SK-N-SH (cell line): ENCODE data around the gene TMEM266. TPM values are rescaled to one million over a fixed set of nuclear protein-coding genes. Genes with fewer than 3 reads are reported as not detected.

ENCODE experiments used
- CTCF ChIA-PET: fragments of 300-600, 350-600 bp; formaldehyde crosslinking; extraction: SDS; loops from one replicate; lab custom pipeline; 2021; lab: Yijun Ruan, JAX
- POLR2A ChIA-PET: fragments of 350-600 bp; sonication (Branson Sonifier 250); formaldehyde crosslinking; extraction: SDS; loops from one replicate; lab custom pipeline; 2020; ENCODE audit warnings: antibody characterized with exemption, inconsistent platforms; lab: Yijun Ruan, JAX
- DNase-seq: peaks from one replicate; pipeline ENCODE4 v3.0.0; 2012
- H2AFZ ChIP-seq: fragments of 200-600 bp; sonication (generic); 2 replicates; pipeline ENCODE4 v1.8.1; 2016; ENCODE audit warnings: antibody characterized with exemption, mild to moderate bottlenecking, low read depth
- H3F3A ChIP-seq: fragments of 200-600 bp; sonication (generic); replicated peaks from 2 replicates; pipeline ENCODE3; 2016; ENCODE audit warnings: antibody characterized with exemption, mild to moderate bottlenecking; ENCODE audit not compliant: insufficient read depth
- H3K27ac ChIP-seq, 2 experiments: fragments of 200-500 bp in 1 of 2; fragments of 200-600 bp in 1 of 2; sonication (Bioruptor generic) in 1 of 2; sonication (generic), shearing (Covaris generic) in 1 of 2; 2 replicates each; pipeline versions ENCODE4 v1.5.1 to v1.6.1; 2014 to 2016; ENCODE audit warnings: low read depth in 2 of 2, inconsistent platforms in 1 of 2, low read length in 1 of 2, mild to moderate bottlenecking in 1 of 2, mixed read lengths in 1 of 2
- H3K27me3 ChIP-seq: fragments of 200-600 bp; sonication (generic), shearing (Covaris generic); 2 replicates; pipeline ENCODE4 v1.6.1; 2016; ENCODE audit warnings: mixed run types; ENCODE audit not compliant: insufficient read depth
- H3K36me3 ChIP-seq, 2 experiments: fragments of 200-500 bp in 1 of 2; fragments of 200-600 bp in 1 of 2; sonication (Bioruptor generic) in 1 of 2; sonication (generic) in 1 of 2; replicated peaks in 1 of 2; 2 replicates each; pipeline versions ENCODE3 to v1.5.1; 2014 to 2016; ENCODE audit warnings: low read length in 1 of 2, mild to moderate bottlenecking in 1 of 2; ENCODE audit not compliant: insufficient read depth in 2 of 2, control insufficient read depth in 1 of 2
- H3K4me1 ChIP-seq, 2 experiments: fragments of 200-500 bp in 1 of 2; fragments of 200-600 bp in 1 of 2; sonication (Bioruptor generic) in 1 of 2; sonication (generic), shearing (Covaris generic) in 1 of 2; 2 replicates each; pipeline versions ENCODE4 v1.5.1 to v1.6.1; 2014 to 2016; ENCODE audit warnings: low read depth in 1 of 2, low read length in 1 of 2, mixed run types in 1 of 2; ENCODE audit not compliant: insufficient read depth in 2 of 2, control insufficient read depth in 1 of 2
- H3K4me2 ChIP-seq: fragments of 200-600 bp; sonication (generic), shearing (Covaris generic); 2 replicates; pipeline ENCODE4 v1.6.1; 2017; ENCODE audit warnings: mixed run types
- H3K4me3 ChIP-seq, 2 experiments: fragments of 200-500 bp in 1 of 2; fragments of 200-600 bp in 1 of 2; sonication (Bioruptor generic) in 1 of 2; sonication (generic), shearing (Covaris generic) in 1 of 2; 2 replicates each; pipeline versions ENCODE4 v1.5.1 to v1.8.1; 2014 to 2016; ENCODE audit warnings: low read depth in 2 of 2, inconsistent platforms in 1 of 2, low read length in 1 of 2, mild to moderate bottlenecking in 1 of 2, mixed read lengths in 1 of 2, moderate library complexity in 1 of 2
- H3K79me2 ChIP-seq: fragments of 200-600 bp; sonication (generic); 2 replicates; pipeline ENCODE4 v1.8.1; 2017; ENCODE audit warnings: mild to moderate bottlenecking; ENCODE audit not compliant: insufficient read depth
- H3K9ac ChIP-seq: fragments of 200-600 bp; sonication (generic); 2 replicates; pipeline ENCODE4 v1.6.1; 2017; ENCODE audit warnings: mixed run types
- H3K9me2 ChIP-seq: fragments of 200-600 bp; sonication (generic); 2 replicates; pipeline ENCODE4 v1.6.1; 2017; ENCODE audit warnings: mixed run types
- H3K9me3 ChIP-seq: fragments of 200-600 bp; sonication (generic); 2 replicates; pipeline ENCODE4 v1.6.1; 2017; ENCODE audit warnings: mixed run types, mild to moderate bottlenecking, moderate library complexity
- H4K20me1 ChIP-seq: fragments of 200-600 bp; sonication (generic); 2 replicates; pipeline ENCODE4 v1.6.1; 2017; ENCODE audit warnings: mild to moderate bottlenecking, mixed run types; ENCODE audit not compliant: insufficient read depth
- EP300 ChIP-seq, 2 experiments: IDR thresholded peaks; 2 replicates each; pipeline versions ENCODE4 v1.4.0 to v1.6.1; 2012; ENCODE audit warnings: borderline replicate concordance in 1 of 2, low read depth in 1 of 2, low read length in 1 of 2
- FOSL2 ChIP-seq: IDR thresholded peaks from 2 replicates; pipeline ENCODE4 v1.4.0; 2012; ENCODE audit warnings: low read depth, mild to moderate bottlenecking, moderate library complexity, borderline replicate concordance
- FOXM1 ChIP-seq: IDR thresholded peaks from 2 replicates; pipeline ENCODE4 v1.4.0; 2012; ENCODE audit warnings: low read depth, mild to moderate bottlenecking
- JUND ChIP-seq: IDR thresholded peaks from 2 replicates; pipeline ENCODE4 v1.4.0; 2012
- MXI1 ChIP-seq: IDR thresholded peaks from 2 replicates; pipeline ENCODE4 v1.6.1; 2012; ENCODE audit warnings: mild to moderate bottlenecking, low read depth, low read length, improper control_type of control experiment
- PBX3 ChIP-seq: IDR thresholded peaks from 2 replicates; pipeline ENCODE4; 2012
- RAD21 ChIP-seq: IDR thresholded peaks from 2 replicates; pipeline ENCODE4 v1.6.1; 2012; ENCODE audit warnings: mild to moderate bottlenecking, low read length
- RCOR1 ChIP-seq: fragments of 150-350 bp; IDR thresholded peaks from 2 replicates; pipeline ENCODE4 v1.6.1; 2017; ENCODE audit warnings: antibody characterized with exemption, low read length
- RFX5 ChIP-seq: IDR thresholded peaks from 2 replicates; pipeline ENCODE4 v1.6.1; 2012; ENCODE audit warnings: mild to moderate bottlenecking, improper control_type of control experiment, low read length
- SIN3A ChIP-seq: IDR thresholded peaks from 2 replicates; pipeline ENCODE4 v1.6.1; 2012; ENCODE audit warnings: low read depth, mild to moderate bottlenecking, low read length, moderate library complexity, borderline replicate concordance
- TAF1 ChIP-seq: IDR thresholded peaks from 2 replicates; pipeline ENCODE4 v1.6.1; 2012; ENCODE audit warnings: low read depth, mild to moderate bottlenecking, low read length, moderate library complexity, borderline replicate concordance
- USF2 ChIP-seq: fragments of 150-350 bp; IDR thresholded peaks from 2 replicates; pipeline ENCODE4 v1.6.1; 2017; ENCODE audit warnings: antibody characterized with exemption, low read length, low read depth, borderline replicate concordance
- YY1 ChIP-seq: IDR thresholded peaks from 2 replicates; pipeline ENCODE4 v1.4.0; 2012; ENCODE audit warnings: low read depth, mild to moderate bottlenecking
- ZBTB33 ChIP-seq: IDR thresholded peaks from 2 replicates; pipeline ENCODE4 v1.4.0; 2012; ENCODE audit warnings: low read depth, borderline replicate concordance
- WGBS: methylation state at CpG from one replicate; pipeline ENCODE4 v1.1.6; 2017; ENCODE audit warnings: low lambda C conversion rate; 5-methylcytosine and 5-hydroxymethylcytosine counted together
- polyA plus RNA-seq, 3 experiments: library from polyadenylated mRNA; depleted of rRNA; stranded (reverse); fragments of >200 nt; gene quantifications; 2 replicates each; pipeline ENCODE4 v1.2.3, GENCODE V29; 2012

TMEM266 gene
- polyA plus RNA-seq, 1 of the 3 experiments (the other 2 are of a cell fraction), result 0.07 TPM

- Histone ChIP-seq H3F3A (no peaks in the 10 kb centered on the region), H3K79me2 (no peaks in the 10 kb centered on the region), H3K4me1 (no peaks in the 10 kb centered on the region), H3K9ac (no peak overlapping the region), H3K9me2 (no peaks in the 10 kb centered on the region), H3K36me3 (no peaks in the 10 kb centered on the region), H3K9me3 (no peaks in the 10 kb centered on the region), H2AFZ (no peak overlapping the region), H3K27me3 (no peaks in the 10 kb centered on the region; the same call in 1 of the 2 replicates), H3K27ac (no peak overlapping the region), H3K4me3 (no peak overlapping the region), H3K4me2 (no peak overlapping the region), H4K20me1 (no peaks in the 10 kb centered on the region)
- ChIA-PET POLR2A (no interaction called here), CTCF (interaction anchor here (0.6 to 1.3 kb wide), 3 partner anchors 40 to 108 kb away, joined by 3 to 5 read pairs (median 3); no protein-coding TSS in a partner anchor)
- WGBS, result 36% methylated on average over 7 of the region's 8 CpGs
- DNase-seq, result no peak
- TF ChIP-seq MXI1 (no peak), EP300 (IDR thresholded peaks at IDR 0.05; ENCODE audit: borderline replicate concordance in 1 of 2, low read depth in 1 of 2, low read length in 1 of 2) (no peak), RFX5 (no peak)
These were observed 39.6 kb downstream of the TMEM266 start for GRCh38 chr15:76099388-76099787.

GRCh38 chr15:76100361-76100760 is 40.6 kb downstream of the TMEM266 start:
- no peaks in the 10 kb centered on the region for H3K9me3 ChIP-seq
- no peaks in the 10 kb centered on the region for H4K20me1 ChIP-seq
- H3K4me3 ChIP-seq, result no peak overlapping the region
- no peak overlapping the region for H3K4me2 ChIP-seq
- H3K9me2 ChIP-seq, result no peaks in the 10 kb centered on the region
- TF ChIP-seq MXI1 (no peak), USF2 (no peak), RCOR1 (no peak), ZBTB33 (no peak), RAD21 (no peak), PBX3 (no peak), FOSL2 (no peak), FOXM1 (no peak), TAF1 (no peak), JUND (no peak), SIN3A (no peak), YY1 (no peak), EP300 (IDR thresholded peaks at IDR 0.05; ENCODE audit: borderline replicate concordance in 1 of 2, low read depth in 1 of 2, low read length in 1 of 2) (no peak)
- TF ChIP-seq, all 33 proteins: peak for 0
- Histone ChIP-seq H3F3A (no peaks in the 10 kb centered on the region), H3K79me2 (no peaks in the 10 kb centered on the region), H3K27me3 (no peaks in the 10 kb centered on the region; the same call in 1 of the 2 replicates), H2AFZ (no peak overlapping the region), H3K27ac (no peak overlapping the region), H3K36me3 (no peaks in the 10 kb centered on the region), H3K9ac (no peak overlapping the region), H3K4me1 (no peaks in the 10 kb centered on the region)
- ChIA-PET POLR2A (no interaction called here), CTCF (interaction anchor here (0.6 to 1.9 kb wide), 2 partner anchors 39 to 96 kb away, joined by 3 to 8 read pairs; no protein-coding TSS in a partner anchor)
- no peak for DNase-seq
- 56% methylated on average over 2 of the region's 2 CpGs for WGBS
